ENCODE data around the gene WBP2. TPM values are rescaled to one million over a fixed set of nuclear protein-coding genes. Genes with fewer than 3 reads are reported as not detected.

The WBP2 gene
- total RNA-seq, 6 experiments from 2014 or later, result 51.4 to 65.5 (median 59.3) TPM

DNA sequence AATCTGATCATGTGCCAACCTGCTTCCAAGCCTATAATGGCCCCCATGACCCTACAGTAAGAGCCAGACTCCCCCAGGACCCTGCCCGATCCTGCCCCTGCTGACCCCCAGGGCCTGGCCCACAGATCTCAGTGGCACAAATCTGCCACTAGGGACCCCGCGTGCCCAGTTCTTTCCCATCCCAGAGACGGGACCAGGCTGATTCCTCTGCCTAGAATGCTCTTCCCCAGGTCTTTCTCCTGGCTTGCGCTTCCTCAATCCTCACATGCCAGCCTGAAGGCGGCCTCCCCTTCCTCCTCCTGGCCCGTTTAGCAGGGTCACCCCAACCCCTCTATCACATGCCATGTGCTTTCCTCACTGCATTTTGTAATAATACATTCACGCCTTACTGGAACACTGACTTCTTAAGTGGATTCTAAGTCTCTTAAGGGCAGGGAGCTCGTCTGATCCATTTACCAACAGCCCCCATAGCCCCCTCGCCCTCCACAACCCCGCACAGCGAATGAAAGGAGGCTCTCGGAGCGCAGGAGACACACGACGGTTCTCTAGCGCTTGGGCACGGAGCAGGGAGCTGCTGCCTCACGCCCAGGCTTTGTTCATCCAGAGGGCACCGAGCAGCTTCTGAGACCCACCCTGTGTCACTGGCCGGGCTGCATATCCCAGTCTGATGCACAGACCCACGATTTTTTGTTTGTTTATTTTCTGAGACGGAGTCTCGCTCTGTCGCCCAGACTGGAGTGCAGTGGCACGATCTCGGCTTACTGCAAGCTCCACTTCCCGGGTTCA lies 40.4 kb upstream of the WBP2 start:
- peak overlapping the region; percentile 87 for H3K4me3 Mint-ChIP-seq
- H3K36me3 Mint-ChIP-seq (ENCODE audit: low read depth), result no peaks in the 10 kb centered on the region
- TF ChIP-seq, protein P1, sequence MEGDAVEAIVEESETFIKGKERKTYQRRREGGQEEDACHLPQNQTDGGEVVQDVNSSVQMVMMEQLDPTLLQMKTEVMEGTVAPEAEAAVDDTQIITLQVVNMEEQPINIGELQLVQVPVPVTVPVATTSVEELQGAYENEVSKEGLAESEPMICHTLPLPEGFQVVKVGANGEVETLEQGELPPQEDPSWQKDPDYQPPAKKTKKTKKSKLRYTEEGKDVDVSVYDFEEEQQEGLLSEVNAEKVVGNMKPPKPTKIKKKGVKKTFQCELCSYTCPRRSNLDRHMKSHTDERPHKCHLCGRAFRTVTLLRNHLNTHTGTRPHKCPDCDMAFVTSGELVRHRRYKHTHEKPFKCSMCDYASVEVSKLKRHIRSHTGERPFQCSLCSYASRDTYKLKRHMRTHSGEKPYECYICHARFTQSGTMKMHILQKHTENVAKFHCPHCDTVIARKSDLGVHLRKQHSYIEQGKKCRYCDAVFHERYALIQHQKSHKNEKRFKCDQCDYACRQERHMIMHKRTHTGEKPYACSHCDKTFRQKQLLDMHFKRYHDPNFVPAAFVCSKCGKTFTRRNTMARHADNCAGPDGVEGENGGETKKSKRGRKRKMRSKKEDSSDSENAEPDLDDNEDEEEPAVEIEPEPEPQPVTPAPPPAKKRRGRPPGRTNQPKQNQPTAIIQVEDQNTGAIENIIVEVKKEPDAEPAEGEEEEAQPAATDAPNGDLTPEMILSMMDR (IDR thresholded peaks at IDR 0.05), result peak; percentile 70
- H3K27ac Mint-ChIP-seq, result peak overlapping the region; percentile 84
- peaks cover 4% of the 10 kb centered on the region; the same call in 1 of the 2 replicates for H3K27me3 Mint-ChIP-seq (ENCODE audit: insufficient read depth)
- H3K9me3 Mint-ChIP-seq, result no peaks in the 10 kb centered on the region
- DNase-seq, result no peak
- H3K4me1 Mint-ChIP-seq (ENCODE audit: low read depth), result peaks cover 19% of the 10 kb centered on the region

GRCh38 chr17:75894049-75894733 lies 39.1 kb upstream of the WBP2 start:
- Mint-ChIP-seq H3K36me3 (ENCODE audit: low read depth) (no peaks in the 10 kb centered on the region), H3K4me3 (no peak overlapping the region), H3K4me1 (ENCODE audit: low read depth) (peaks cover 19% of the 10 kb centered on the region), H3K9me3 (no peaks in the 10 kb centered on the region), H3K27ac (no peak overlapping the region), H3K27me3 (ENCODE audit: insufficient read depth) (peaks cover 6% of the 10 kb centered on the region)
- DNase-seq, result no peak
- TF ChIP-seq, protein P1 (IDR thresholded peaks at IDR 0.05), result no peak

GRCh38 chr17:75893305-75894048 lies 38.3 kb upstream of the WBP2 start:
- H3K36me3 Mint-ChIP-seq (ENCODE audit: low read depth), result no peaks in the 10 kb centered on the region
- no peak for DNase-seq
- H3K27me3 Mint-ChIP-seq (ENCODE audit: insufficient read depth), result peaks cover 6% of the 10 kb centered on the region
- peaks cover 19% of the 10 kb centered on the region for H3K4me1 Mint-ChIP-seq (ENCODE audit: low read depth)
- TF ChIP-seq, protein P1 (IDR thresholded peaks at IDR 0.05), result no peak
- H3K27ac Mint-ChIP-seq, result no peak overlapping the region
- H3K4me3 Mint-ChIP-seq, result no peak overlapping the region
- no peaks in the 10 kb centered on the region for H3K9me3 Mint-ChIP-seq

DNA sequence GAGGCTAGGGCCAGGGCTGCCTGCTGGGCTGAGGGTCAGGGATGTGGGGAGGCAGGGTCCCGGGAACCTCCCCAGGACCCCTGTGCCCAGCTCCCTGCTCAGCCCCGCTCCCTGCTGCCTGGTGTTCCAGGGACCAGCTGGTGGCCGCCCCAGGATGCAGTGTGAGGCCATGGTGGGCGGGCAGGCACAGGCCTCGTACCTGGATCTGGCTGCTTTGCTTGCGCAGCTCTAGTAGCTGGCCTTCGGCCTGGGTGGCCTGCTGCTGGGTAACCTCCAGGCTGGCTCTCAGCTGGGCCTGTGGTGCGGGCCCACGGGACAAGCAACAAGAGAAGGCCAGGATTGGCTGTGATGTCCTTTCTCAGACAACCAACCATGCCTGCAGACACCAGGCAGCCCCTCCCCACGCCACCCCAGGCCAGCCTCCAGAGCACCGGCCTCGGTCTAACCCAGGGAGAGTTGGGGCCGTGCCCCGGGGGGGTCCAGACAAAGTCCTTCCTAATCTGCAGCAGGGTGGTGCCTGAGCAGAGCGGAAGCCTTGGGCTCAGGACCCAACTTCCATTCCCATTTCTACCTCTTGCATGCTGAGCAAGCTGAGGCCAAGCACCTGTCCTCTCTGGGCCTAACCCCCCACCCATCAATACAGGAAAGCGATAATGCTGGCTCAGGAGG lies 37.6 kb upstream of the WBP2 start:
- Mint-ChIP-seq H3K9me3 (no peaks in the 10 kb centered on the region), H3K27ac (no peak overlapping the region), H3K27me3 (ENCODE audit: insufficient read depth) (peaks cover 6% of the 10 kb centered on the region), H3K36me3 (ENCODE audit: low read depth) (no peaks in the 10 kb centered on the region), H3K4me1 (ENCODE audit: low read depth) (peaks cover 18% of the 10 kb centered on the region), H3K4me3 (no peak overlapping the region)
- TF ChIP-seq, protein P1 (IDR thresholded peaks at IDR 0.05), result no peak
- DNase-seq, result no peak
